ENCODE measurements around the gene CD37. TPM values are rescaled to one million over a fixed set of nuclear protein-coding genes. Genes with fewer than 3 reads are reported as not detected.

Gene CD37
- polyA plus RNA-seq, 1 of the 3 experiments (the other 2 are of a cell fraction), result not detected

DNA sequence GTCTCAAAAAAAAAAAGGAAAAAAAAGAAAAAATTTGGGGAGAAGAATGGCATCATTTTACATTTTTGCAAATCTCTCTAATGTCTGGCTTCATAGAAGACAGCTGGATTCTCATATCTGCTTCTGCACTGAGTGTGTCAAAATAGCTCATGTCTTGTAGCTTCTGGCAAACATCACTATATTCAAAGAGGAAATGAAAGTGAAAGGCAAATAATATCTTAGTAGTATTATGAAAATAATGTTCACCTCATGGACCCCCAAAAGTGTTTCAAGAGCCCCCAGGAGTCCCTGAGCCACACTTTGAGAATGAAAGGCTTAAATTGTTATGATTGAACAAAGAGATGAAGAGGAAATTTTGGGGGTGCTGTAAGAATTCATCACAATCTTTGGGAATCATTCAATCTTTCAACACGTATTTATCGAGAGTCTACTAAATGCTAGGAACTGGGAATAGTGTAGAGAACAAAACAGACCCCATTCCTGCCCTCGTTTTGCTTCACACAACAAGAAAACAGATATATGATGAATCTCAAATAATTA, 9.0 kb upstream of the CD37 start:
- no peaks in the 10 kb centered on the region for H3K27me3 ChIP-seq (ENCODE audit: insufficient read depth)
- no peaks in the 10 kb centered on the region; the same call in 1 of the 2 replicates for H3K79me2 ChIP-seq (ENCODE audit: insufficient read depth)
- H2AFZ ChIP-seq (ENCODE audit: low read depth), result no peak overlapping the region
- H3K36me3 ChIP-seq (replicated peaks in 1 of 2; ENCODE audit: control insufficient read depth in 1 of 2, insufficient read depth in 2 of 2, low read length in 1 of 2), result peaks cover 0 to 34% of the 10 kb centered on the region in 2 experiments
- peaks cover 10% of the 10 kb centered on the region; the same call in 1 of the 2 replicates for H3K9me3 ChIP-seq
- H3K9me2 ChIP-seq, result no peaks in the 10 kb centered on the region
- CTCF ChIA-PET, result interaction anchor here (0.8 kb wide), 1 partner anchor 24 kb away, joined by 4 read pairs; no protein-coding TSS in a partner anchor
- WGBS (ENCODE audit: low lambda C conversion rate), result 43% methylated on average over 3 of the region's 3 CpGs
- no peak overlapping the region for H3K4me2 ChIP-seq
- DNase-seq, result no peak
- H3F3A ChIP-seq (replicated peaks; ENCODE audit: insufficient read depth), result no peaks in the 10 kb centered on the region
- H3K27ac ChIP-seq (ENCODE audit: low read depth in 2 of 2, low read length in 1 of 2), result no peak overlapping the region
- no peak overlapping the region for H3K4me3 ChIP-seq (ENCODE audit: low read depth in 2 of 2, low read length in 1 of 2)
- no peaks in the 10 kb centered on the region for H3K4me1 ChIP-seq (ENCODE audit: control insufficient read depth in 1 of 2, insufficient read depth in 2 of 2, low read depth in 1 of 2, low read length in 1 of 2)
- POLR2A ChIA-PET, result no interaction called here
- H4K20me1 ChIP-seq (ENCODE audit: insufficient read depth), result no peaks in the 10 kb centered on the region
- H3K9ac ChIP-seq, result no peak overlapping the region
- TF ChIP-seq JUND (IDR thresholded peaks at IDR 0.05), result no peak
- no peak for TF ChIP-seq FOXJ3 (CRISPR knock-in tag; IDR thresholded peaks at IDR 0.05)
- TF ChIP-seq TCF12 (IDR thresholded peaks at IDR 0.05), result no peak
- TF ChIP-seq NFIC (IDR thresholded peaks at IDR 0.05; ENCODE audit: borderline replicate concordance), result no peak
- no peak for TF ChIP-seq RCOR1 (IDR thresholded peaks at IDR 0.05; ENCODE audit: low read length)
- no peak for TF ChIP-seq ELF1 (IDR thresholded peaks at IDR 0.05)
- TF ChIP-seq IRF3 (IDR thresholded peaks at IDR 0.05; ENCODE audit: low read depth, low read length), result no peak
- TF ChIP-seq FOXM1 (IDR thresholded peaks at IDR 0.05; ENCODE audit: low read depth), result no peak
- no peak for TF ChIP-seq GABPA (IDR thresholded peaks at IDR 0.05; ENCODE audit: low read depth)
- TF ChIP-seq, protein P1, sequence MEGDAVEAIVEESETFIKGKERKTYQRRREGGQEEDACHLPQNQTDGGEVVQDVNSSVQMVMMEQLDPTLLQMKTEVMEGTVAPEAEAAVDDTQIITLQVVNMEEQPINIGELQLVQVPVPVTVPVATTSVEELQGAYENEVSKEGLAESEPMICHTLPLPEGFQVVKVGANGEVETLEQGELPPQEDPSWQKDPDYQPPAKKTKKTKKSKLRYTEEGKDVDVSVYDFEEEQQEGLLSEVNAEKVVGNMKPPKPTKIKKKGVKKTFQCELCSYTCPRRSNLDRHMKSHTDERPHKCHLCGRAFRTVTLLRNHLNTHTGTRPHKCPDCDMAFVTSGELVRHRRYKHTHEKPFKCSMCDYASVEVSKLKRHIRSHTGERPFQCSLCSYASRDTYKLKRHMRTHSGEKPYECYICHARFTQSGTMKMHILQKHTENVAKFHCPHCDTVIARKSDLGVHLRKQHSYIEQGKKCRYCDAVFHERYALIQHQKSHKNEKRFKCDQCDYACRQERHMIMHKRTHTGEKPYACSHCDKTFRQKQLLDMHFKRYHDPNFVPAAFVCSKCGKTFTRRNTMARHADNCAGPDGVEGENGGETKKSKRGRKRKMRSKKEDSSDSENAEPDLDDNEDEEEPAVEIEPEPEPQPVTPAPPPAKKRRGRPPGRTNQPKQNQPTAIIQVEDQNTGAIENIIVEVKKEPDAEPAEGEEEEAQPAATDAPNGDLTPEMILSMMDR (IDR thresholded peaks at IDR 0.05), result no peak

- DNase-seq, result no peak
- H3K4me1 ChIP-seq (ENCODE audit: control insufficient read depth in 1 of 2, insufficient read depth in 2 of 2, low read depth in 1 of 2, low read length in 1 of 2), result no peaks in the 10 kb centered on the region
- ChIA-PET POLR2A (no interaction called here), CTCF (interaction anchor here (0.7 to 1.0 kb wide), 4 partner anchors 21 to 119 kb away, joined by 3 to 4 read pairs (median 3); no protein-coding TSS in a partner anchor)
- TF ChIP-seq, protein P2, sequence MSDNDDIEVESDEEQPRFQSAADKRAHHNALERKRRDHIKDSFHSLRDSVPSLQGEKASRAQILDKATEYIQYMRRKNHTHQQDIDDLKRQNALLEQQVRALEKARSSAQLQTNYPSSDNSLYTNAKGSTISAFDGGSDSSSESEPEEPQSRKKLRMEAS (IDR thresholded peaks at IDR 0.05; ENCODE audit: low read depth), result no peak
- TF ChIP-seq, protein P1 (IDR thresholded peaks at IDR 0.05), result peak; percentile 59
- peak; percentile 22; the same call in 1 of the 2 replicates for TF ChIP-seq SMC3 (IDR thresholded peaks at IDR 0.05; ENCODE audit: low read depth, low read length)
- H3K9me2 ChIP-seq, result no peaks in the 10 kb centered on the region
- peaks cover 8% of the 10 kb centered on the region; the same call in 1 of the 2 replicates for H3K9me3 ChIP-seq
- H4K20me1 ChIP-seq (ENCODE audit: insufficient read depth), result no peaks in the 10 kb centered on the region
- WGBS (ENCODE audit: low lambda C conversion rate), result 14% methylated on average over 2 of the region's 2 CpGs
- no peak overlapping the region for H2AFZ ChIP-seq (ENCODE audit: low read depth)
- no peak overlapping the region for H3K27ac ChIP-seq (ENCODE audit: low read depth in 2 of 2, low read length in 1 of 2)
- no peaks in the 10 kb centered on the region; the same call in 1 of the 2 replicates for H3K79me2 ChIP-seq (ENCODE audit: insufficient read depth)
- H3K36me3 ChIP-seq (replicated peaks in 1 of 2; ENCODE audit: control insufficient read depth in 1 of 2, insufficient read depth in 2 of 2, low read length in 1 of 2), result peaks cover 0 to 24% of the 10 kb centered on the region in 2 experiments
- no peaks in the 10 kb centered on the region for H3F3A ChIP-seq (replicated peaks; ENCODE audit: insufficient read depth)
- peak overlapping the region in 1 of 2 experiments; percentile 6; a peak in 1 of 4 replicates for H3K4me3 ChIP-seq (ENCODE audit: low read depth in 2 of 2, low read length in 1 of 2)
- no peaks in the 10 kb centered on the region for H3K27me3 ChIP-seq (ENCODE audit: insufficient read depth)
- H3K4me2 ChIP-seq, result no peak overlapping the region
- H3K9ac ChIP-seq, result no peak overlapping the region
These were observed 7.2 kb upstream of the CD37 start for GRCh38 chr19:49327878-49328544.

All from SK-N-SH (cell line).